A673 (cell line): Measurements from ENCODE around the gene NRM.

Experiments
- EZH2 ChIP-seq: fragments of 200-600 bp; sonication (generic); IDR thresholded peaks from 2 replicates; pipeline ENCODE4 v1.6.1; 2017; ENCODE audit warnings: borderline replicate concordance, low read depth, mild to moderate bottlenecking, mixed read lengths, antibody characterized with exemption, low read length; ENCODE audit not compliant: poor library complexity, severe bottlenecking
- TF ChIP-seq, protein P1 (sequence below): fragments of 300-800, 200-600 bp; sonication (generic); conservative IDR thresholded peaks from 2 replicates; pipeline ENCODE4 v1.5.1; 2017; ENCODE audit warnings: low read depth, mild to moderate bottlenecking, antibody characterized with exemption, low read length, moderate library complexity, mixed read lengths

- TF ChIP-seq, protein P1, sequence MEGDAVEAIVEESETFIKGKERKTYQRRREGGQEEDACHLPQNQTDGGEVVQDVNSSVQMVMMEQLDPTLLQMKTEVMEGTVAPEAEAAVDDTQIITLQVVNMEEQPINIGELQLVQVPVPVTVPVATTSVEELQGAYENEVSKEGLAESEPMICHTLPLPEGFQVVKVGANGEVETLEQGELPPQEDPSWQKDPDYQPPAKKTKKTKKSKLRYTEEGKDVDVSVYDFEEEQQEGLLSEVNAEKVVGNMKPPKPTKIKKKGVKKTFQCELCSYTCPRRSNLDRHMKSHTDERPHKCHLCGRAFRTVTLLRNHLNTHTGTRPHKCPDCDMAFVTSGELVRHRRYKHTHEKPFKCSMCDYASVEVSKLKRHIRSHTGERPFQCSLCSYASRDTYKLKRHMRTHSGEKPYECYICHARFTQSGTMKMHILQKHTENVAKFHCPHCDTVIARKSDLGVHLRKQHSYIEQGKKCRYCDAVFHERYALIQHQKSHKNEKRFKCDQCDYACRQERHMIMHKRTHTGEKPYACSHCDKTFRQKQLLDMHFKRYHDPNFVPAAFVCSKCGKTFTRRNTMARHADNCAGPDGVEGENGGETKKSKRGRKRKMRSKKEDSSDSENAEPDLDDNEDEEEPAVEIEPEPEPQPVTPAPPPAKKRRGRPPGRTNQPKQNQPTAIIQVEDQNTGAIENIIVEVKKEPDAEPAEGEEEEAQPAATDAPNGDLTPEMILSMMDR = no peak
- TF ChIP-seq EZH2 = no peak
Measured at GRCh38 chr6:30719791-30720737, 29.3 kb upstream of the NRM start, which contains the start of gene TUBB.
